Measurements from ENCODE around the gene EBF4.

DNA sequence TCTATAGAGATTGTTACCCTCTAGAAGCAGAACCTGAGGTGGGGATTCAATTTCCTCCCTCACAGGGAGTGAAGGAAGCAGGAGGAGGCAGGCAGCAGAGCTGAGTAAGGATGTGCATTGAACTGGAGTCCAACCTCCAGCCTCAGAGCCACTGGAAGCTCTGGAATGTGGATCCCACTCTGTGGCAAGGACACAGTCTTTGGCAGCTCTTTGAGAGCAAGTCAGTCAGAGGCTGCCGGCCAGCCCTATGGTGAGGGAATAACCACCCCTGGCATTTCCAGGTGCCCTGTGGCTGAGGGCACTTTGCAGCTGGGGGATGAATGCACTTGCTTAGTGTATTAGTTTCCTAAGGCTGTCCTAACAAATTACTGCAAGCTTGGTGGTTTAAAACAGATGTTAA lies 37.2 kb downstream of the EBF4 start:
- TF ChIP-seq, protein P1, sequence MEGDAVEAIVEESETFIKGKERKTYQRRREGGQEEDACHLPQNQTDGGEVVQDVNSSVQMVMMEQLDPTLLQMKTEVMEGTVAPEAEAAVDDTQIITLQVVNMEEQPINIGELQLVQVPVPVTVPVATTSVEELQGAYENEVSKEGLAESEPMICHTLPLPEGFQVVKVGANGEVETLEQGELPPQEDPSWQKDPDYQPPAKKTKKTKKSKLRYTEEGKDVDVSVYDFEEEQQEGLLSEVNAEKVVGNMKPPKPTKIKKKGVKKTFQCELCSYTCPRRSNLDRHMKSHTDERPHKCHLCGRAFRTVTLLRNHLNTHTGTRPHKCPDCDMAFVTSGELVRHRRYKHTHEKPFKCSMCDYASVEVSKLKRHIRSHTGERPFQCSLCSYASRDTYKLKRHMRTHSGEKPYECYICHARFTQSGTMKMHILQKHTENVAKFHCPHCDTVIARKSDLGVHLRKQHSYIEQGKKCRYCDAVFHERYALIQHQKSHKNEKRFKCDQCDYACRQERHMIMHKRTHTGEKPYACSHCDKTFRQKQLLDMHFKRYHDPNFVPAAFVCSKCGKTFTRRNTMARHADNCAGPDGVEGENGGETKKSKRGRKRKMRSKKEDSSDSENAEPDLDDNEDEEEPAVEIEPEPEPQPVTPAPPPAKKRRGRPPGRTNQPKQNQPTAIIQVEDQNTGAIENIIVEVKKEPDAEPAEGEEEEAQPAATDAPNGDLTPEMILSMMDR (IDR thresholded peaks at IDR 0.05), result no peak
- TF ChIP-seq POLR2A (IDR thresholded peaks at IDR 0.05), result no peak

Data from prostate gland (tissue), 2 donors.